ENCODE measurements around the gene CIDEA. TPM values are rescaled to one million over a fixed set of nuclear protein-coding genes. Genes with fewer than 3 reads are reported as not detected.

CIDEA gene
- total RNA-seq, 1 experiment from 2014 or later: not detected

DNA sequence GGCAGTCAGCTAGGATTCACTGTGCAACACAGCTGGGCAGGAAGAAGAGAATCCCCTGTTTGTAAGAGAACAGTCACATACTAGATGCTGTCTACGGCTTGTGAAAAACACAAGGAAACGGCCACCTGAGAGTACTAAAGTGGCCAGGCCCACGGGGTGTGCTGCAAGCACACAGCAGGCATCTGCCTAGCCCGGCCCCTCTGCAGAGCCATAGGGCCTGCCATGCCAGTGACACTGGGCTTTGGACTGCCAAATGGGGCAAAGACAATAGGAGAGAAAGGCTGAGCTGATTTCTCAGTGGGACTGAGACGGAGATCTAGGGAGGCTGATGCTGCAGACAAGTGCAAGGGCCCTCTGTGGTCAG, 64.2 kb downstream of the CIDEA start:
- H4K91ac ChIP-seq (ENCODE audit: insufficient read length, low read depth, low read length): no peak overlapping the region
- no peak overlapping the region for H3K4ac ChIP-seq (ENCODE audit: low read depth, low read length)
- H3K27ac ChIP-seq (ENCODE audit: insufficient read length, low read depth, low read length): no peak overlapping the region
- H3K23me2 ChIP-seq (ENCODE audit: insufficient read length, low read depth, low read length, poor library complexity, severe bottlenecking): no peaks in the 10 kb centered on the region
- no peaks in the 10 kb centered on the region for H3K27me3 ChIP-seq (ENCODE audit: insufficient read depth, low read length)
- H3K14ac ChIP-seq (ENCODE audit: insufficient read depth, low read length): no peak overlapping the region
- no peak overlapping the region for H2BK12ac ChIP-seq (ENCODE audit: insufficient read length, low read depth, low read length)
- no peak for TF ChIP-seq CTCF (conservative IDR thresholded peaks at IDR 0.05)
- no peak overlapping the region for H4K8ac ChIP-seq (replicated peaks; ENCODE audit: insufficient read length, low read depth, low read length)
- Mint-ChIP-seq H3K9me3 (no peaks in the 10 kb centered on the region), H3K27me3 (ENCODE audit: low read depth) (no peaks in the 10 kb centered on the region), H3K27ac (peak overlapping the region in 2 of 3 experiments; percentile 76 to 92; a peak in 5 of 7 replicates), H3K4me3 (no peak overlapping the region), H3K4me1 (peaks cover 15 to 20% of the 10 kb centered on the region in 2 experiments), H3K36me3 (ENCODE audit: insufficient read depth in 1 of 3, low read depth in 3 of 3) (peaks cover 20 to 72% (median 24%) of the 10 kb centered on the region in 3 experiments; a peak in 6 of 7 replicates)
- WGBS (ENCODE audit: extremely low coverage, insufficient read length, low lambda C conversion rate): no CpG with 5 or more reads among the region's 5 CpGs
- H3K4me1 ChIP-seq (ENCODE audit: insufficient read depth, low read length): no peaks in the 10 kb centered on the region
- H3T11ph ChIP-seq (ENCODE audit: low read length): no peak overlapping the region
- H3K56ac ChIP-seq (ENCODE audit: insufficient read length, low read depth, low read length): no peak overlapping the region
- no peak overlapping the region for H3K18ac ChIP-seq (ENCODE audit: insufficient read length, low read depth, low read length)
- no peak overlapping the region for H2BK5ac ChIP-seq (ENCODE audit: insufficient read length, low read length)
- H3K4me2 ChIP-seq (ENCODE audit: insufficient read depth, insufficient read length, low read length): no peak overlapping the region
- no peaks in the 10 kb centered on the region for H4K20me1 ChIP-seq (ENCODE audit: control insufficient read depth, insufficient read depth, insufficient read length)
- no peak overlapping the region for H2BK120ac ChIP-seq (ENCODE audit: low read depth, low read length, poor library complexity, severe bottlenecking)
- no peak for DNase-seq
- peaks cover 2% of the 10 kb centered on the region; the same call in 1 of the 2 replicates for H3K79me2 ChIP-seq (ENCODE audit: insufficient read depth, low read length)
- no peak overlapping the region for H2AK5ac ChIP-seq (ENCODE audit: insufficient read length, low read length)
- H4K5ac ChIP-seq (ENCODE audit: insufficient read length, low read depth, low read length): no peak overlapping the region
- no peak overlapping the region for H2BK15ac ChIP-seq (ENCODE audit: low read depth, low read length)
- no peak overlapping the region for H2AFZ ChIP-seq (ENCODE audit: low read length)
- H3K79me1 ChIP-seq (ENCODE audit: insufficient read depth, low read depth, low read length, poor library complexity, severe bottlenecking): no peaks in the 10 kb centered on the region
- no peaks in the 10 kb centered on the region for H3K9me3 ChIP-seq (ENCODE audit: control insufficient read depth, low read depth, low read length)
- no peak overlapping the region for H3K23ac ChIP-seq (ENCODE audit: insufficient read length, low read depth, low read length)
- H2BK20ac ChIP-seq (ENCODE audit: low read depth, low read length, poor library complexity, severe bottlenecking): no peak overlapping the region
- no peak overlapping the region for H3K9ac ChIP-seq (ENCODE audit: extremely low read depth, insufficient read length, low read length)
